GM19099 (cell line): ENCODE results near the gene HPDL.

Experiments used
- POLR2A ChIP-seq: IDR thresholded peaks from 3 replicates; pipeline ENCODE4 v1.6.1; 2011; ENCODE audit warnings: low read depth; ENCODE audit not compliant: insufficient read length; ENCODE audit errors: extremely low read depth

The HPDL gene

GRCh38 chr1:45319761-45320160 lies 6.9 kb upstream of the HPDL start:
- no peak for TF ChIP-seq POLR2A

GRCh38 chr1:45321444-45321843 lies 5.3 kb upstream of the HPDL start:
- TF ChIP-seq POLR2A: no peak

- TF ChIP-seq POLR2A: no peak
These were observed 4.1 kb upstream of the HPDL start for GRCh38 chr1:45322486-45323040.

- no peak for TF ChIP-seq POLR2A
These were observed 716 bp upstream of the HPDL start for GRCh38 chr1:45325851-45326506.

- no peak for TF ChIP-seq POLR2A
These were observed 1.2 kb downstream of the HPDL start for GRCh38 chr1:45327644-45328515.

- TF ChIP-seq POLR2A: no peak
These were observed 2.0 kb downstream of the HPDL start for GRCh38 chr1:45328680-45329079.

GRCh38 chr1:45329445-45329844 lies 2.8 kb downstream of the HPDL start:
- no peak for TF ChIP-seq POLR2A

GRCh38 chr1:45331436-45332345 lies 5.0 kb downstream of the HPDL start:
- TF ChIP-seq POLR2A: no peak

GRCh38 chr1:45332346-45332720 lies 5.6 kb downstream of the HPDL start:
- no peak for TF ChIP-seq POLR2A

GRCh38 chr1:45334308-45335245 lies 7.9 kb downstream of the HPDL start:
- TF ChIP-seq POLR2A: no peak

- no peak for TF ChIP-seq POLR2A
These were observed 9.2 kb downstream of the HPDL start for GRCh38 chr1:45335855-45336324.

- no peak for TF ChIP-seq POLR2A
These were observed 11.1 kb downstream of the HPDL start for GRCh38 chr1:45337630-45338325.
